H1 (cell line): ENCODE data around the gene MIPOL1. TPM values are rescaled to one million over a fixed set of nuclear protein-coding genes. Genes with fewer than 3 reads are reported as not detected.

Experiments used
- RAD21 ChIP-seq, 2 experiments: IDR thresholded peaks in 1 of 2; conservative IDR thresholded peaks in 1 of 2; 2 replicates each; pipeline ENCODE4 v1.6.1; 2011; ENCODE audit warnings: low read depth in 2 of 2, low read length in 2 of 2, improper control_type of control experiment in 1 of 2, inconsistent platforms in 1 of 2, mild to moderate bottlenecking in 1 of 2, moderate library complexity in 1 of 2
- polyA plus RNA-seq, 7 experiments: library from polyadenylated mRNA; depleted of rRNA in 3 of 7; stranded (reverse) in 5 of 7; unstranded in 2 of 7; fragments of >200 nt in 5 of 7; fragments of 200-250 nt in 2 of 7; gene quantifications; 1 replicate in 5 of 7; 2 replicates in 1 of 7; 4 replicates in 1 of 7; pipeline versions ENCODE4 v1.2.1 to v1.2.3, GENCODE V29; 2011 to 2013; ENCODE audit warnings: missing spikeins in 2 of 7, mixed read lengths in 2 of 7
- total RNA-seq: library from RNA; stranded (reverse); fragmentation: NEBNext Ultra II Directional; extraction: Animal tissue kit (Norgen Biotek cat#: 25700); gene quantifications from 2 replicates; pipeline ENCODE4 v1.2.1, GENCODE V29; 2021

The MIPOL1 gene
- total and polyA plus RNA-seq, 2 of the 8 experiments (the other 6 are each of a cell fraction or from before 2014, with no cell fraction given): 2.8 to 23.9 TPM

DNA sequence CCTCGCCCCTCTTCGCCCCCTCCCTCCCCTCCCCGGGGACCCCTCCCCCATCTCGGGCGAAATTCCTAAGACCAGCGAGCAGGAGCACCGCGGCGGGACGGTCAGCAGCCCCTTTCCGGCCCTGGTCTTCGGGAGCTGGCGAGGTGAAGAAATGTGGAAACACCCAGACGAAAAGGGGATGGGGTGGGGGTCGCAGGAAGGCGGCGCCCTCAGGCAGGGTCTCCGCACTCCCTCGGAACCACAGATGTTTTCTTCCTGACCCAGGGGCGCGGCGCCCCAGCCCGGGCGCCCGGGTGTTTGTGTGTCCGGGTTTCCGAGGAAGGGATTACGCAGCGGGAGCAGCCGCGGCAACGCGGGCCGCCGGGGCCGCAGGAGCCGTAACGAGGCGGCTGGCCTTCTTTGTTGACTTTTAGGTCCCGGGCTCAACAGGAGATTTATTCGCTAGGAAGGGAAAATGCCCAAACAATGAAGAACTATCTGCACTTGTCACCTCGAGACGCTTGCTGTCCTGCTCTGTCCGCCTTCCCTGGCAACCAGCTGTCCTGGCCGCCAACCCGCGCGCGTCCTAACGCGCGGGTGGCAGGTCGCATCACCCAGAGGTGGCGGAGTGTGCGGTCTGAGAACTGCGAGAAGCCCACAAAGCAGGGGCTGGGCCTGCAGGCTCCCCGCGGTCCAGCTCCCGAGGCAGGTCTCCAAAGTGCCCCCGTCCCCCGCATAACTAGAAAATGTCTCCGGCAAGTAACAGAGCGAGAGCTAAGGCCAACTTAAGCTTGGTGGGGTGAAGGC is 390.3 kb downstream of the MIPOL1 start (continued):
- TF ChIP-seq RAD21 (IDR thresholded peaks at IDR 0.05 in 1 of 2, conservative IDR thresholded peaks at IDR 0.05 in 1 of 2; ENCODE audit: low read depth in 2 of 2, low read length in 2 of 2): no peak
